Medulla oblongata (tissue), 1 donor: ENCODE data around the gene SPTSSA.

Source experiments
- DNase-seq: peaks from one replicate; pipeline ENCODE4 v3.0.0-alpha.2; 2015; ENCODE audit errors: extremely low spot score

Gene SPTSSA

GRCh38 chr14:34472706-34473279, 10.8 kb upstream of the SPTSSA start:
- no peak for DNase-seq

- DNase-seq = no peak
Measured at GRCh38 chr14:34470319-34470718, 8.3 kb upstream of the SPTSSA start.

GRCh38 chr14:34466691-34467090, 4.7 kb upstream of the SPTSSA start:
- DNase-seq = no peak

GRCh38 chr14:34465069-34465859, 3.2 kb upstream of the SPTSSA start:
- peak; percentile 39 for DNase-seq

GRCh38 chr14:34463598-34463961, 1.5 kb upstream of the SPTSSA start:
- no peak for DNase-seq

- peak; percentile 65 for DNase-seq
Measured at GRCh38 chr14:34461334-34462131, 507 bp downstream of the SPTSSA start.

- DNase-seq = no peak
Measured at GRCh38 chr14:34460841-34461240, 1.2 kb downstream of the SPTSSA start.

GRCh38 chr14:34460295-34460694, 1.7 kb downstream of the SPTSSA start:
- no peak for DNase-seq

- no peak for DNase-seq
Measured at GRCh38 chr14:34457186-34457585, 4.9 kb downstream of the SPTSSA start.

- peak; percentile 61 for DNase-seq
Measured at GRCh38 chr14:34453226-34453625, 8.8 kb downstream of the SPTSSA start.

- no peak for DNase-seq
Measured at GRCh38 chr14:34452258-34452822, 9.7 kb downstream of the SPTSSA start.

- no peak for DNase-seq
Measured at GRCh38 chr14:34450958-34451357, 11.1 kb downstream of the SPTSSA start.

GRCh38 chr14:34450542-34450915, 11.5 kb downstream of the SPTSSA start:
- DNase-seq = no peak

- DNase-seq = no peak
Measured at GRCh38 chr14:34449819-34450541, 12.1 kb downstream of the SPTSSA start.

- DNase-seq = no peak
Measured at GRCh38 chr14:34439090-34439489, 22.9 kb downstream of the SPTSSA start.

GRCh38 chr14:34438438-34438837, 23.6 kb downstream of the SPTSSA start:
- no peak for DNase-seq

- no peak for DNase-seq
Measured at GRCh38 chr14:34437729-34438080, 24.3 kb downstream of the SPTSSA start.

- DNase-seq = no peak
Measured at GRCh38 chr14:34436960-34437728, 24.9 kb downstream of the SPTSSA start.

- DNase-seq = no peak
Measured at GRCh38 chr14:34436118-34436905, 25.7 kb downstream of the SPTSSA start.

- DNase-seq = no peak
Measured at GRCh38 chr14:34433957-34434356, 28.1 kb downstream of the SPTSSA start.
